RCC 7860 (cell line): ENCODE measurements around the gene VRK2.
"Not testable (repeated sequence)": the region's sequence is repeated elsewhere in the genome, so short reads cannot be mapped to it uniquely, and the experiment has no call there.

Experiments
- DNase-seq: peaks from one replicate; pipeline ENCODE4 v3.0.0-alpha.2; 2015; ENCODE audit warnings: low spot score
- FAIRE-seq: peaks from 2 replicates; lab custom pipeline; 2012; peaks lifted over from hg19 to GRCh38; lab: Jason Lieb, UNC

VRK2 gene

DNA sequence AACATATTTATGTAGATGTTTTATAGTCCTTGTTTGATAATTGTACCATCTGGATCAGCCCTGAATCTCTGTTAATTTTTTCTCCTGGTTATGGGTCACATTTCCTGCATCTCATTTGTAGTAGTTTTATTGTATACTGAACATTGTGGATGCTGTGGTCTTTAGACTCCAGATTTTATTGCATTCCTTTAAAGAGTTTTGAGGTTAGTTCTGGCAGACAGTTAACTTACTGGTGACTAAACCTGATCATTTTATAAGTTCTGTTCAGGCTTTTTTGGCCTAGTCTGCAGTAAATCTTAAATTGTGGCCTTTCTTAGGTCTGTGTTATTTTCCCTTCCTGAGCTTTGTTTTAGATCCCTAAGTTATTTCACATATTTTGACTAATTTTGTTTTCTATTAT, 110.2 kb downstream of the VRK2 start:
- FAIRE-seq: no peak

DNA sequence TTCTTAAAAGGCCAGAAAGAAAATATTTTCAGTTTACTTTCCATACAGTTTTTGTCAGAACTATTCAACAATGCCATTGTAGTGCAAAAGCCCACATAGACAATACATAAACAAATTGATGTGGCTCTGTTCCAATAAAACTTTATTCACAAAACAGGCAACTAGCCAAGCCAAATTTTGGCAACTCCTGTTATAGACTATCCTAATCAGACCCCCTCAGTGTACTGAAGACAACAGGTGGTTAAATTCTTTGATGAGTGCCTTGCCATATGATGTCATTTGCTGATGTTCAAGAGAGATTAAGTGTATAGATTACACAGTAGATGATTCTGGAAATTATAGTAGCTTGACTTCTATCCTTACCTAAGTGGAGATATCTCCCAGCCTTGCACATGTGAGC, 111.1 kb downstream of the VRK2 start:
- FAIRE-seq: no peak

More for the DNA sequence above, 110.2 kb downstream of the VRK2 start:
- no peak for DNase-seq

GRCh38 chr2:58158481-58158880, 111.9 kb downstream of the VRK2 start:
- no peak for DNase-seq
- FAIRE-seq: no peak

More for the DNA sequence above, 111.1 kb downstream of the VRK2 start:
- DNase-seq: no peak

- FAIRE-seq: no peak
Observed at GRCh38 chr2:58163913-58164312, 117.3 kb downstream of the VRK2 start.

DNA sequence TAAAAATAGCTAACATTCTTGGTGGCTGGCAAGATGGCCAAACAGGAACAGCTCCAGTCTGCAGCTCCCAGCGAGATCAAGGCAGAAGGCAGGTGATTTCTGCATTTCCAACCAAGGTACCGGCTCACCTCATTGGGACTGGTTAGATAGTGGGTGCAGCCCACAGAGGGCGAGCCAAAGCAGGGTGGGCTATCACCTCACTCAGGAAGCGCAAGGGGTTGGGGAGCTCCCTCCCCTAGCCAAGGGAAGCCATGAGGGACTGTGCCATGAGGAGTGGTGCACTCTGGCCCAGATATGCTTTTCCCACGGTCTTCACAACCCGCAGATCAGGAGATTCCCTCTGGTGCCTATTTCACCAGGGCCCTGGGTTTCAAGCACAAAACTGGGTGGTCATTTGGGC, 121.5 kb downstream of the VRK2 start:
- FAIRE-seq, DNase-seq: not testable (repeated sequence)

More at GRCh38 chr2:58163913-58164312, 117.3 kb downstream of the VRK2 start:
- no peak for DNase-seq

DNA sequence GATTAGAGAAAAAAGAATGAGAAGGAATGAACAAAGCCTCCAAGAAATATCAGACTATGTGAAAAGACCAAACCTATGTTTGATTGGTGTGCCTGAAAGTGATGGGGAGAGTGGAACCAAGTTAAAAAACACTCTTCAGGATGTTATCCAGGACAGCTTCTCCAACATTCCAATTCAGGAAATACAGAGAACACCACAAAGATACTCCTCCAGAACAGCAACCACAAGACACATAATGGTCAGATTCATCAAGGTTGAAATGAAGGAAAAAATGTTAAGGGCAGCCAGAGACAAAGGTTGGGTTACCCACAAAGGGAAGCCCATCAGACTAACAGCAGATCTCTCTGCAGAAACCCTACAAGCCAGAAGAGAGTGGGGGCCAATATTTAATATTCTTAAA, 123.2 kb downstream of the VRK2 start:
- not testable (repeated sequence) for DNase-seq, FAIRE-seq

- DNase-seq, FAIRE-seq: not testable (repeated sequence)
Observed at GRCh38 chr2:58170334-58170933, 123.8 kb downstream of the VRK2 start.

- DNase-seq, FAIRE-seq: not testable (repeated sequence)
Observed at GRCh38 chr2:58171831-58172230, 125.2 kb downstream of the VRK2 start.

GRCh38 chr2:58177187-58177586, 130.6 kb downstream of the VRK2 start:
- not testable (repeated sequence) for DNase-seq, FAIRE-seq

DNA sequence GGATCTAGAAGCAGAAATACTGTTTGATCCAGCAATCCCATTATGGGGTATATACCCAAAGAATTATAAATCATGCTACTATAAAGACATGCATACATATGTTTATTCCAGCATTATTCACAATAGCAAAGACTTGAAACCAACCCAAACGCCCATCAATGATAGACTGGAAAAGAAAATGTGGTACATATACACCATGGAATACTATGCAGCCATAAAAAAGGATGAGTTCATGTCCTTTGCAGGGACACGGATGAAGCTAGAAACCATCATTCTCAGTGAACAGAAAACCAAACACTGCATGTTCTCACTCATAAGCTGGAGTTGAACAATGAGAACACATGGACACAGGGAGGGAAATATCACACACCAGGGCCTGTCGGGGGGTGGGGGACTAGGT, 133.6 kb downstream of the VRK2 start:
- not testable (repeated sequence) for FAIRE-seq, DNase-seq

DNA sequence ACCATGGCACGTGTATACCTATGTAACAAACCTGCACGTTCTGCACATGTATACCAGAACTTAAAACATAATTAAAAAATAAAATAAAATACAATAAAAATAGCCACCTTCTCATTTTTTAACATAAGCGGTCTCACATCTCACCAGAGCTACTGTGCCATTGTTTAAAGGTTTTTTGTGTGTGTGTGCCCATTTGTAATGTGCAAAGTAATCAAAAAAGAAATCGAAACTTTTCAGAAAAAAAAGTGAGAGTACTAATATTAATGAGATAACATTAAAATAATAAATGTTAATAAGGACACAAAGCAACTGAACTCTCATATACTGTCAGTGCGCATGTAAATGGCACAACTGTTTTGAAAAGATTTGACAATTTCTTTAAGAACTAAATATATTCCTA, 134.0 kb downstream of the VRK2 start:
- DNase-seq (no peak), FAIRE-seq (no peak)

GRCh38 chr2:58182527-58182926, 135.9 kb downstream of the VRK2 start:
- FAIRE-seq (no peak), DNase-seq (no peak)

- DNase-seq (no peak), FAIRE-seq (no peak)
Observed at GRCh38 chr2:58186501-58186900, 139.9 kb downstream of the VRK2 start.

DNA sequence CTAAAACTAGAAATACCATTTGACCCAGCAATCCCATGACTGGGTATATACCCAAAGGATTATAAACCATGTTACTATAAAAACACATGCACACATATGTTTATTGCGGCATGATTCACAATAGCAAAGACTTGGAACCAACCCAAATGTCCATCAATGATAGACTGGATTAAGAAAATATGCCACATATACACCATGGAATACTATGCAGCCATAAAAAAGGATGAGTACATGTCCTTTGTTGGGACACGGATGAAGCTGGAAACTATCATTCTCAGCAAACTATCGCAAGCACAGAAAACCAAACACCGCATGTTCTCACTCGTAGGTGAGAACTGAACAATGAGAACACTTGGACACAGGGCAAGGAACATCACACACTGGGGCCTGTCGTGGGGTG, 140.4 kb downstream of the VRK2 start:
- DNase-seq, FAIRE-seq: not testable (repeated sequence)

GRCh38 chr2:58194458-58194857, 147.9 kb downstream of the VRK2 start:
- DNase-seq (no peak), FAIRE-seq (no peak)

GRCh38 chr2:58195662-58196061, 149.1 kb downstream of the VRK2 start:
- FAIRE-seq (no peak), DNase-seq (no peak)

- FAIRE-seq (no peak), DNase-seq (no peak)
Observed at GRCh38 chr2:58197894-58198293, 151.3 kb downstream of the VRK2 start.

DNA sequence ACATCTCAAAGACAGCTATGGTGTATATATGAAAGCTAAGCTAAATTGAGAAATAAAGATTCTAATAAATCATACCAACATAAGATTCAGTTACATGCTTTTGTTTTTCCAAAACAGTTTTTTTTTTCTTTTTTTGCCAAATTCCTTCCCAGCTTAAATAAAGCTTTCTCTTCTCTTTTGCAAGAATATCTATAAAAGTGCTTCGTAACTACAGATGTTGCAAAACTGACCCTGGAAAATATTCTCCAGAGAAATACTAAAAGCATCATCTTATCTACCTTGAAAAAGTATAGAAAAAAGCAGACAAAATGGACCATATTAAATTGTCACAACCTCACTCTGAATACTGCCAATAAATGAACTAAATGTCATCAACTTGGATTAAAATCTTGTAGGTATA, 155.8 kb downstream of the VRK2 start:
- no peak for FAIRE-seq
- no peak for DNase-seq

- FAIRE-seq (no peak), DNase-seq (no peak)
Observed at GRCh38 chr2:58203018-58203417, 156.4 kb downstream of the VRK2 start.

DNA sequence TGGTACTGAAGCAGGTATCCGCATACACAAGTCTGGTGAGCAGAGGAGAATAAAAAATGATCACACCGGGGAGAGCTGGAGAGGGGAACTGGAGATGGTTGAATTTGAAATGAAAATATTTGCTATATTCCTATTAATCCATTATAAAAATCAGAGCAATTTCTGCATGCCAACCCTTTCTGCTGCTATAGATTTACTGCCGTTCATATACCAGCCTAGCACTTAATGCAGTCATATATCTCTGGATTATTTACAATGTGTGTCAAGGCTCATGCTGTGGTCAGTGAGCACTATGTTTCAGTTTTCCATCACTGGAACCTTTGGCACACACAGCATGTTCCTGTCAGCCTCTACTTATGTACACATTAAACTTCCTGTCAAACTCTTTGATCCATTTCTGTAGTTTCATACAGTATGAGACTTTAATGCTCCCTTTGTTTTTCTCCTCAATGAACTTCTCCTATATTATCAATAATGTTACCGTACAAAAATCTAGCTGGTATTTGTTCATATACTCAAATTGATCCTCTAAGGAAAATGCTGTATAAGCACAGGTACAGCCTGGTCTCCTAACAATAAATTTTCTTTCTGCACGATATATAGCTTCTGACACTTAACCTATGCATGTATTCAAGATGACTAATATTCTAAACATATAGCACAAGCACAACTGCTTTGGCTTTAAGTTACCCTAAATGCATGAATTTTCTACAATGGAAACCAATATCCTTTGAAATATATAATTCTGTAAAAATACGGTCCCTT, 157.8 kb downstream of the VRK2 start:
- no peak for FAIRE-seq
- no peak for DNase-seq

DNA sequence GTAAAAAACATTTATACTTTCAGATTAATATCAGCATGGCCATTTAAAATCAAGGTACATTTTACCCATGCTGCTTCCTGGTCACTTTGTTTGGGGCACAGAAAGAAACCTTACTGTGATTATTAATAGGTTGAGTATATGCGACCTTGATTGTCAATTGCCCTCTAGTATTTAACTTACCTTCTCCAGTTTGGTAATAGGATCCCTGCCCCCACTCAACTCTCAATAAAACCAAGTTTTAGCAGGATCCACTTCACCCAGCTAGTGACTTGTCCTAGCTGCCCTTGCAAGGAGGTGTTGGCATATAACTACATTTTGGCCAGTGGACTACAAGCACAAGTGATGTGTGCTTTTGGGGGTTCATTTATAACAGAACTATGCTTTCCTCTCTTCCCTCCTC, 160.2 kb downstream of the VRK2 start:
- FAIRE-seq (no peak), DNase-seq (no peak)

- FAIRE-seq (no peak), DNase-seq (no peak)
Observed at GRCh38 chr2:58207189-58207588, 160.6 kb downstream of the VRK2 start.
